HepG2 (cell line): ENCODE measurements around the gene MBTD1. TPM values are rescaled to one million over a fixed set of nuclear protein-coding genes. Genes with fewer than 3 reads are reported as not detected.
A peak's percentile ranks its signal among the peaks of the same experiment; 100 is the strongest.

ENCODE experiments used
- AKAP8 ChIP-seq: sonication (generic); formaldehyde crosslinking; IDR thresholded peaks from 2 replicates; pipeline ENCODE4 v1.5.1; 2020; ENCODE audit warnings: mild to moderate bottlenecking, missing genetic modification reagents
- BRCA1 ChIP-seq: sonication (generic); formaldehyde crosslinking; IDR thresholded peaks from 2 replicates; pipeline ENCODE4 v1.4.0; 2020; ENCODE audit warnings: missing genetic modification reagents
- ISX ChIP-seq: sonication (generic); formaldehyde crosslinking; conservative IDR thresholded peaks from 2 replicates; pipeline ENCODE4 v1.5.0; 2020; ENCODE audit warnings: missing genetic modification reagents
- KLF12 ChIP-seq: sonication (generic); formaldehyde crosslinking; IDR thresholded peaks from 2 replicates; pipeline ENCODE4 v1.4.0; 2020; ENCODE audit warnings: missing genetic modification reagents, borderline replicate concordance
- MLXIP ChIP-seq: sonication (generic); formaldehyde crosslinking; IDR thresholded peaks from 2 replicates; pipeline ENCODE4 v1.9.0; 2021; ENCODE audit warnings: missing genetic modification reagents, borderline replicate concordance
- SKIL ChIP-seq: sonication (generic); formaldehyde crosslinking; IDR thresholded peaks from 2 replicates; pipeline ENCODE4 v1.8.0; 2022; ENCODE audit warnings: missing genetic modification reagents, mild to moderate bottlenecking, moderate library complexity, borderline replicate concordance
- SMYD3 ChIP-seq: sonication (generic); formaldehyde crosslinking; IDR thresholded peaks from 2 replicates; pipeline ENCODE4 v1.8.1; 2023; ENCODE audit warnings: mild to moderate bottlenecking, missing genetic modification reagents
- SRY ChIP-seq: sonication (generic); formaldehyde crosslinking; IDR thresholded peaks from 2 replicates; pipeline ENCODE4 v1.8.0; 2022; ENCODE audit warnings: mild to moderate bottlenecking, missing genetic modification reagents
- ZBTB2 ChIP-seq: sonication (generic); formaldehyde crosslinking; IDR thresholded peaks from 2 replicates; pipeline ENCODE4 v1.8.0; 2022; ENCODE audit warnings: low read depth, missing genetic modification reagents
- ZNF430 ChIP-seq: sonication (generic); formaldehyde crosslinking; IDR thresholded peaks from 2 replicates; pipeline ENCODE4 v1.9.0; 2021; ENCODE audit warnings: mild to moderate bottlenecking, missing genetic modification reagents
- ZNF441 ChIP-seq: sonication (generic); formaldehyde crosslinking; IDR thresholded peaks from 2 replicates; pipeline ENCODE4 v1.7.0; 2021; ENCODE audit warnings: missing genetic modification reagents, borderline replicate concordance
- ZNF501 ChIP-seq: sonication (generic); formaldehyde crosslinking; IDR thresholded peaks from 2 replicates; pipeline ENCODE4 v1.5.1; 2020; ENCODE audit warnings: mild to moderate bottlenecking, moderate library complexity, missing genetic modification reagents
- ZNF761 ChIP-seq: sonication (generic); formaldehyde crosslinking; conservative IDR thresholded peaks from 2 replicates; pipeline ENCODE4 v1.4.0; 2020; ENCODE audit warnings: mild to moderate bottlenecking, missing genetic modification reagents
- ZNF775 ChIP-seq: sonication (generic); formaldehyde crosslinking; IDR thresholded peaks from 2 replicates; pipeline ENCODE4 v1.4.0; 2020; ENCODE audit warnings: missing genetic modification reagents, mild to moderate bottlenecking, moderate library complexity, borderline replicate concordance
- ZNF800 ChIP-seq: sonication (generic); formaldehyde crosslinking; IDR thresholded peaks from 2 replicates; pipeline ENCODE4 v1.4.0; 2020; ENCODE audit warnings: missing genetic modification reagents
- polyA plus RNA-seq, 8 experiments: library from polyadenylated mRNA; depleted of rRNA in 3 of 8; stranded (reverse) in 7 of 8; unstranded in 1 of 8; fragments of >200 nt; fragmentation: Illumina TruSeq in 4 of 8; extraction: Trizol in 4 of 8; gene quantifications; 2 replicates each; pipeline versions ENCODE4 v1.2.1 to v1.2.3, GENCODE V29; 2011 to 2016; ENCODE audit warnings: low read depth in 4 of 8, missing spikeins in 1 of 8, mixed read lengths in 1 of 8; ENCODE audit not compliant: insufficient read depth in 1 of 8
- total RNA-seq, 5 experiments: library from RNA; depleted of rRNA; stranded (reverse); fragments of >200 nt; fragmentation: Illumina TruSeq; extraction: Trizol; gene quantifications; 2 replicates each; pipeline ENCODE4 v1.2.3, GENCODE V29; 2016; ENCODE audit warnings: low read depth in 1 of 5
- TF ChIP-seq, protein P1 (sequence below): sonication (generic); formaldehyde crosslinking; IDR thresholded peaks from 2 replicates; pipeline ENCODE4 v1.4.0; 2020; ENCODE audit warnings: low read depth, mild to moderate bottlenecking, missing genetic modification reagents
- TF ChIP-seq, protein P2 (sequence below): sonication (generic); formaldehyde crosslinking; IDR thresholded peaks from 2 replicates; pipeline ENCODE4 v1.5.0; 2020; ENCODE audit warnings: missing genetic modification reagents

The MBTD1 gene
- total and polyA plus RNA-seq, 2 of the 13 experiments (the other 11 are each of a cell fraction or from before 2014, with no cell fraction given) = 20.9 TPM

GRCh38 chr17:51259564-51260236 is at the start of gene MBTD1 (continued):
- TF ChIP-seq, protein P1, sequence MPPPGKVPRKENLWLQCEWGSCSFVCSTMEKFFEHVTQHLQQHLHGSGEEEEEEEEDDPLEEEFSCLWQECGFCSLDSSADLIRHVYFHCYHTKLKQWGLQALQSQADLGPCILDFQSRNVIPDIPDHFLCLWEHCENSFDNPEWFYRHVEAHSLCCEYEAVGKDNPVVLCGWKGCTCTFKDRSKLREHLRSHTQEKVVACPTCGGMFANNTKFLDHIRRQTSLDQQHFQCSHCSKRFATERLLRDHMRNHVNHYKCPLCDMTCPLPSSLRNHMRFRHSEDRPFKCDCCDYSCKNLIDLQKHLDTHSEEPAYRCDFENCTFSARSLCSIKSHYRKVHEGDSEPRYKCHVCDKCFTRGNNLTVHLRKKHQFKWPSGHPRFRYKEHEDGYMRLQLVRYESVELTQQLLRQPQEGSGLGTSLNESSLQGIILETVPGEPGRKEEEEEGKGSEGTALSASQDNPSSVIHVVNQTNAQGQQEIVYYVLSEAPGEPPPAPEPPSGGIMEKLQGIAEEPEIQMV (CRISPR knock-in tag) = no peak
- TF ChIP-seq, protein P2, sequence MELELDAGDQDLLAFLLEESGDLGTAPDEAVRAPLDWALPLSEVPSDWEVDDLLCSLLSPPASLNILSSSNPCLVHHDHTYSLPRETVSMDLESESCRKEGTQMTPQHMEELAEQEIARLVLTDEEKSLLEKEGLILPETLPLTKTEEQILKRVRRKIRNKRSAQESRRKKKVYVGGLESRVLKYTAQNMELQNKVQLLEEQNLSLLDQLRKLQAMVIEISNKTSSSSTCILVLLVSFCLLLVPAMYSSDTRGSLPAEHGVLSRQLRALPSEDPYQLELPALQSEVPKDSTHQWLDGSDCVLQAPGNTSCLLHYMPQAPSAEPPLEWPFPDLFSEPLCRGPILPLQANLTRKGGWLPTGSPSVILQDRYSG (CRISPR knock-in tag) = no peak
- TF ChIP-seq SRY (CRISPR knock-in tag) = peak; percentile 33; the same call in 1 of the 2 replicates
- TF ChIP-seq ZNF775 (CRISPR knock-in tag) = no peak
- TF ChIP-seq ZNF441 (CRISPR knock-in tag) = peak; percentile 71
- TF ChIP-seq ZNF800 (CRISPR knock-in tag) = no peak
- TF ChIP-seq SKIL (CRISPR knock-in tag) = no peak
- TF ChIP-seq ZNF761 (CRISPR knock-in tag) = no peak
- TF ChIP-seq SMYD3 = no peak
- no peak; the same call in 1 of the 2 replicates for TF ChIP-seq ZNF430
- TF ChIP-seq BRCA1 (CRISPR knock-in tag) = no peak
- TF ChIP-seq ZBTB2 = no peak
- TF ChIP-seq AKAP8 = no peak
- TF ChIP-seq ZNF501 (CRISPR knock-in tag) = no peak
- no peak for TF ChIP-seq KLF12 (CRISPR knock-in tag)
- no peak for TF ChIP-seq ISX (CRISPR knock-in tag)
- TF ChIP-seq MLXIP (CRISPR knock-in tag) = no peak
